ENCODE measurements around the gene HAS3.
A peak's percentile ranks its signal among the peaks of the same experiment; 100 is the strongest.
"Not testable (repeated sequence)": the region's sequence is repeated elsewhere in the genome, so short reads cannot be mapped to it uniquely, and the experiment has no call there.

Gene HAS3, protein sequence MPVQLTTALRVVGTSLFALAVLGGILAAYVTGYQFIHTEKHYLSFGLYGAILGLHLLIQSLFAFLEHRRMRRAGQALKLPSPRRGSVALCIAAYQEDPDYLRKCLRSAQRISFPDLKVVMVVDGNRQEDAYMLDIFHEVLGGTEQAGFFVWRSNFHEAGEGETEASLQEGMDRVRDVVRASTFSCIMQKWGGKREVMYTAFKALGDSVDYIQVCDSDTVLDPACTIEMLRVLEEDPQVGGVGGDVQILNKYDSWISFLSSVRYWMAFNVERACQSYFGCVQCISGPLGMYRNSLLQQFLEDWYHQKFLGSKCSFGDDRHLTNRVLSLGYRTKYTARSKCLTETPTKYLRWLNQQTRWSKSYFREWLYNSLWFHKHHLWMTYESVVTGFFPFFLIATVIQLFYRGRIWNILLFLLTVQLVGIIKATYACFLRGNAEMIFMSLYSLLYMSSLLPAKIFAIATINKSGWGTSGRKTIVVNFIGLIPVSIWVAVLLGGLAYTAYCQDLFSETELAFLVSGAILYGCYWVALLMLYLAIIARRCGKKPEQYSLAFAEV

DNA sequence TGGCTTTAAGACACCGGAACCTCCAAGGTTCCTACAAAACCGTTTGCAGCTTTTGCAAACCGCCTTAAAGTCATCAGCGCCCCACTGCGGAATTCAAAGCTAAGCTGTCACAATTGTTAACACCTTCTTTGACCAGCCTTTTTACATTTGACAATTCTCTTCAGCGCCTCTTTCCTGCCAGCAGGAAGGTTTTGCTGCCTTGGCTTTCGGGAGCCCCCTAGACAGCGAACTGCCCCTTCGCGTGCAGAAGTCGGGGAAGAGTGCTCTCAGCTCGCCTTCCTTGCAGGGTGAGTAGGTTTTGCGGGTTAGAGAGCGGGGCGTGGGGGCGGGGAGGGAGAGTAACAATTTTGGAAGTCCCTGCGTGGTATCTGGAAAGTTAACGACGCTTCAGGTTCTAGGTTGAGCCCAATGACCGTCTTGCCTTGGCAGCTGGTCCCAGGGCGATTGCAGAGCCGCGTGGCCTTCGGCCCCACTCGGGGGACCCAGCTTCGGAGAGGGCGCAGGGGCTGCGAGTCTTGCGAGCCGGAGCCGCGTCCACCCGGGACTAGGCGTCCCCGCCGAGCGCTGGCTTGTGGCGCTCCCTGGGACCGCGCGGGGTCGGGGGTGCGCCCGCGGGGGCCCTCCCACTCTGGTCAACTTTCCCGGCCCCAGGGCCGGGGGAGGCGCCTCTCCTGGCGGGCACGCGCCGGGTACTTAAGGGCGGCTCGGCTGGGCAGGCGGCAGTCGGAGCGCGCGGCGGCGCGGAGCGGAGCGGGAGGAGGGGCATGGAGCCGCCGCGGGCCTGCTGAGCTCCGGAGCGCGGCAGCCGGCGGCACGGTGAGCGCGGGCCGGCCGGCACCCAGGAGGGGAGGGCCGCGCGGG is at the start of gene HAS3:
HAS3 (plus strand) TSS at position 153 of the 861 bp plus-strand sequence. CDS start 3,743 bp downstream, outside the sequence.
- DNase-seq (ENCODE audit: low read depth, low spot score) = peak; percentile 86

DNA sequence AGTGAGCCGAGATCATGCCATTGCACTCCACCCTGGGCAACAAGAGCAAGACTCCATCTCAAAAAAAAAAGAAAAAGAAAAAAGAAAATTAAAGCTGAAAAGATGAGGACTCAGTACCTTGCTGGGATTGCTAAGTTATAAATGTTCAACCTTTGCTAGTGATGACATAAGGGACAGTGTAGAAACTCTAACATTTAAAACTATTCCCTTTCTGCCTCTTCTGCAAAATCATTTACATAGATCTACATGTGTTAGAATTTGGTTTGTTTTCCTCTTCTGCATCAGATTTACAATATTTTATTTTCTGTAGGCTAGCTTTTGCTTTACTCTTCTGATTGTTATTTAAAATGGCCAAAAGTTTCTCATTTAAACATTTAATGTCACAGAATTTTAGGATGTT is 49.5 kb upstream of the HAS3 start:
- no peak for DNase-seq (ENCODE audit: low read depth, low spot score)

DNA sequence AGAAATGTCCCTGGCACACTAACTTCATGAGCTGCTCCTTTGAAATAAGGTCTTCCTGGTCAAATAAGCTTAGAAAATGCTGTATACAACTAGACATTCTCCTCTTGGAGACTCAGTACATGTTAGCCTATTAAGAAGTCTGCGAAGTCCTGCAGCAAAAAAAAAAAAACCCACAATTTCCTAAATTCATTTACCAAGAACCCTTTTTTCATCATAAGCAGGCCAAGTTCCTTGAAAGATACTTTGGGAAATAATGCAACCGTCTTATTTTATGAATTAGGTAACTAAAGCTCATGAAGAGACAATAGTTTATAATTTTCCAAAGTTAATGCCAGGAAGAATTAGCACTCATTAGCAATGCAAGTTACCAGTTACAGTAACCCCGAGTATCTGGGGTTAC is 49.0 kb upstream of the HAS3 start:
- DNase-seq (ENCODE audit: low read depth, low spot score) = no peak

DNA sequence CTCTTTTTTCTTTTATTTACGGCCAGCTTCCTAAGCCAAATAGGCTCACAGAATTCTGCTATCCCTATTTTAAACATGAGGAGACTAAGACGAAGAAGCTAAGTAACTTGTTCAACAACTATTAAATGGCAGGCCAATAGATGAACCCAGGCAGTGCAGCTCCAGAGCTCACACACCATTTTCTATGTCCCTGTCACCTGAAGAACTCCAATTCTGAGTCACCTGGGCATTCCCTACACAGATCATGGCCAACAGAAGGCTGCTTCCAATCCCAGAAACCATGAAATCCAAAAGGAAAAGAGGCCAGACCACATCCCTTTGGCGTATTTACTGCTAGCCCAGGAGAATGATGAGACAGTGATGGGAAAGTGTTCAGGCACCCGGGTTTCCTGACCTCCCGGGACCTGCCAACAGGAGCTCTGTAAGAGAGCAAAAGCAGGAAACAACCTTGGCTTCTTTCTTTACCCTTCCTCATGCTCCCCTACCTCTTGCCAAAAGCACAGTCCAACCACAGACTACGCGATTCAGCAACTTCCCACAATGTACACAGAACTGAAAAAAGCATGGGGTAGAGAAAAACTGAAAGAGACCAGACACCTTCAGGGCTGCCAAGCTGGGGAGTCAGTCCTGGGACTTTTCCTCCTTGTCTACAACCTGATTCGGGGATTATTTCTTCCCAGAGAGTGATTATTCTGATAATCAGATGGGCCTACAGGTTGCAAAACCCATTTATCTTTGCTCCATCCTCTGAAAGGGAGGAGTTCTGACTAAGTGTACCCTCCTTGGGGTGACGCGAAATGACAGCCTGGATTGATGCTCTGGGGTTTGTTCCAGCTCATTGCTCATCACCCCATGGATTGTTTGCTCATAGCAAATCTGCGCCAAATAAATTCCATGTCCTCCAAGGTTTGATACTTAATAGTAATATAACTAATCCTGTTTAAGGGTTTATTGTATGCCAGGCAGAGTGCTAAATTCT is 47.8 kb upstream of the HAS3 start:
- DNase-seq (ENCODE audit: low read depth, low spot score) = peak; percentile 82

DNA sequence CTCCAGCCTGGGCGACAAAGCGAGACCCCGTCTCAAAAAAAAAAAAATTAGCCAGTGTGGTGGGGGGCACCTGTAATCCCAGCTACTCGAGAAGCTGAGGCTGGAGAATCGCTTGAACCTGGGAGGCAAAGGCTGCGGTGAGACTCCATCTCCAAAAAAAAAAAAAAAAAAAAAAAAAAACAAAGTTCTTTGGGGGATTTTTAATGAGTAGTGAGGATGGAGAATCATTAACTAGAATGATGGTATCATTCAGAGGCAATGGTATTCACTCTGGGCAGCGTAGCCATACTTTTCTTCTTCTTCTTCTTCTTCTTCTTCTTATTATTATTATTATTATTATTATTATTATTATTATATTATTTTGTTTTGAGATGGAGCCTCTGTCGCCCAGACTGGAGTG is 42.0 kb upstream of the HAS3 start:
- not testable (repeated sequence) for DNase-seq (ENCODE audit: low read depth, low spot score)

DNA sequence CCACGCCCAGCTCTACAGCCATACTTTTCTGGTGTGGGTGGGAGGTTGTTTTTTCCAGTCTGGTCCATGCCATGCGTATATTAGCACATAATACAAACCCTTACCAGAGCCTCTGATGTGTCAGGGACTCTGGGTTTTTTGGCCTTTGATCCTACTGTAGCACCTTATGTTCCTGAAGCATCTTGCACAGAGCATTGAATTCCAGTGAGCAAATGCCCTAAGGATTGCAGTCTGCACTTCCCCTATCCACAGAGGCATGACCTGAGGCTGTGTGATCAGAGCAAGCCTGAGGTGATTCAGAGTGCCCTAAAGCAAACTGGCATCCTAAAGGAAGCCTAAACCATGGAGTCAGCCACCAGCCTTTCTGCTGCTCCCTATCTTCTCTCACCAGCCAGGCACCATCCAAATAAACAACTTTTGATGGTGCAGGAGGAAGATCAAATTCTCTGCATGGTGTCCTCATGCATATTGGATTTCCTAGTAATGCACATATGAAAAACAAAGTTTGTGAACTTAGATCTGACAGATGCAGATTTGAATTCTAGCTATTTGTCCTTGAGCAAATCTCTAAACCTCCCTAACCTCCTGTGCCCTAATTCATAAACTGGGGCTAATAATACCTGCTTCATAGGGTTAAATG is 41.2 kb upstream of the HAS3 start:
- DNase-seq (ENCODE audit: low read depth, low spot score) = no peak

DNA sequence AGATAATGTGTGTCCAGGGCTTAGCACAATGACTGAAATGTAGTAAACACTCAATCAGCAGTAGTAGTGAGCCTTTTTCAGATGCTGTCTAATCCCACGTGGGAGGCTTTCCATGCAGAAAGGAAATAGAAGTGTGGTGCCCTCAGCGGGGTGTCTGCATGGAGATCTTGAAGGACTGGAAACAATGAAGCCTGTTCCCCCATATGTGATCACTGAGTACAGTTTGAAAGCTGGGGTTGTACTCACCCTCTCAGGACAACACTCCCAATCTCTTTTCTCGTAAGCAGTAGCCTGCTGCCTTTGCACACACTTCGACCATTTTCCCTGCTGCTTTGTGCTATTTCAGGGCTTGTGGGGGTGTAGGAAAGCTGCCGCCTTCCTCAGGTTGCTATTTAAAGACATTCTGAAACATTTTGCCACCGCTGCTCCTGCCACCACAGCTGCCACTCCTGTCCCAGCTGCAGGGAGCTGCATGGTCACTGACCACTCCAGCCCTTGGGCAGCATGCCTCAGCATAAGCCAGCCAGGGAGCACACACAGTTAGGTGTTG is 40.6 kb upstream of the HAS3 start:
- DNase-seq (ENCODE audit: low read depth, low spot score) = no peak

DNA sequence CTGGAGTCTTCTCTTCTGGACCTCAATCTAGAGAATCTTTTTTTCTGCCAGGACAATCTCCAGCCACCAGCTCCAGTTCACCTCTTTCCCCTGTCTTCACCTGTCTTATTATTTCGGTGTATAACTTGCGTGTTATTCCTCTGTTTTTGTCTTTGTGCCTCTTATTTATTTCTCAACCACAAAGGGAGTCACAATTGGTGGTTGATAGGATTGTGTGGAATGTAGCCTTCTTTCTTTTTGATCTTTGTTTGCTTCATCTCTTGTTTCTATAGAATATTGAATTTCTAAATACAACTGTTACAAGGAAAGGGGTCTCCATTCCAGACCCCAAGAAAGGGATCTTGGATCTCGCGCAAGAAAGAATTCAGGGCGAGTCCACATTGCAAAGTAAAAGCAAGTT is 35.9 kb upstream of the HAS3 start:
- peak; percentile 44 for DNase-seq (ENCODE audit: low read depth, low spot score)

DNA sequence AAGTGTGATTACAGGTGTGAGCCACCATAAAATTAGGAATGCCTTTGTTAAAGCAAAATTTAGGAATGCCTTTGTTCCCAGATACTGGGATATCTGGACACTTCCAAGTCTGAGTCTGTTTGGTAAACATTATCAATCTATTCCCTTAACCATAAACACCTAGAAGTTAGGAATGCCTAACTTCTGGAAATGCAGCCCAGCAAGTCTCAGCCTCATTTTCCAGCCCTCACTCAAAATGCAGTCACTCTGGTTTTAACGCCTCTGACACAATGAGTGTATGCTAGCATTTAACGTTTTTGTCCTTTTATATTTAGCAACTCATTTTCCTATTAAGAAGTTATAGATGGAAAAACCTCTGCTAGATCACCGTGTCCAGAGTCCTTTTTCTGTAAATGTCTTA is 34.4 kb upstream of the HAS3 start:
- DNase-seq (ENCODE audit: low read depth, low spot score) = no peak

DNA sequence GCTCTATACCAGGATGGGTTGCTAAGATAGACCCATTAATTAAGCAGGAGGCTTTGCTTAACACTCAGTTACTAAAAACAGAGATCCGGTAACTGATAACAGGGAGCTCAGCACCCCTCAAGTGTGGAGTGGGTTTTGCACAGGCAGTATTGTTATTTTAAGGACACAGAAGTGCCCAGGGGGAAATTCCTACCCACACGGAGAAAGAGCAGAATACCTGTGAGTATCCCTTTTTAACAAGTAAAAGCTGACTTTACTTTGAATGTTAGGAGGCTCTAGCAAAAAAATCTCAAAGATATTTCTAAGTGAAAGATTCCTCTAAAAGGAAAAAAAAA is 32.8 kb upstream of the HAS3 start:
- no peak for DNase-seq (ENCODE audit: low read depth, low spot score)

DNA sequence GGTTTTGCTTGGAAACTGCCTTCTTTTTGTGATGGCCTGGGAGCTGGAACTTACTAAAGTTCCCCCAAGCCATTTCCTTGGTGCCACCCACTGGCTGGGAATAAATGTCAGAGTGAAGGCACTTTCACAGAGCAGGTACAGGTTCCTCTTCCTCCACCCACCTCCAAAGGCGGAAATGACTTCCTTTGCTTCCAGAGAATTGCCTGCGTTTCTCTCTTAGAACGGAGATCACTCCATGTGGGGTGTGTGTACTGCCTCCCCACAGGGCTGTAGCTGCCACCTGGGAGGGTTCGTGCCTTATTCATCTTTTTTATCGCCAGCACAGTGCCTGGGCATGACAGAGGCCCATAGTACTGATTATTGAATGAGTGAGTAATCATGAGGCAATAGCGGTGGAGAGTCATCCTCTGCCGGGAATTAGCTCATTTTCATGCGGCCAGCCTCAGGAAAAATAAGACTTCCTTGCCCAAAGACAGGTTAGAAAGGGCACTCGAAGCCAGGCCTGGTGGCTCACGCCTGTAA is 32.2 kb upstream of the HAS3 start:
- DNase-seq (ENCODE audit: low read depth, low spot score) = peak; percentile 83

DNA sequence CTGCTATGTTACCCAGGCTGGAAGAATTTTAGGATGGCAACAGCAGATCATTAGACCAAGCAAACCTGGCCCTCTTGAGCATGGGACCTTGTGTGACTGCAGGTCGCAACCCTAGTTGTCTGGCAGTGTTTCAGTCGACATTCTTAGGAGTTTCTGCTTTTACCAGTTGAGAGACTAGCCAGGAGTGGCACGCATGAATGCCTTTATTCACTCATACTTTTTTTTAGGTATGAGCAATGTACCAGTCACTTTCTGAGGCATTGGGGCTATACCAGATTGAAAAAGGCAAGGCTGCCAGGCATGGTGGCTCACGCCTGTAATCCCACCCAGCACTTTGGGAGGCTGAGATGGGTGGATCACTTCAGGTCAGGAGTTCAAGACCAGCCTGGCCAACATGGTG is 28.2 kb upstream of the HAS3 start:
- peak; percentile 89 for DNase-seq (ENCODE audit: low read depth, low spot score)

DNA sequence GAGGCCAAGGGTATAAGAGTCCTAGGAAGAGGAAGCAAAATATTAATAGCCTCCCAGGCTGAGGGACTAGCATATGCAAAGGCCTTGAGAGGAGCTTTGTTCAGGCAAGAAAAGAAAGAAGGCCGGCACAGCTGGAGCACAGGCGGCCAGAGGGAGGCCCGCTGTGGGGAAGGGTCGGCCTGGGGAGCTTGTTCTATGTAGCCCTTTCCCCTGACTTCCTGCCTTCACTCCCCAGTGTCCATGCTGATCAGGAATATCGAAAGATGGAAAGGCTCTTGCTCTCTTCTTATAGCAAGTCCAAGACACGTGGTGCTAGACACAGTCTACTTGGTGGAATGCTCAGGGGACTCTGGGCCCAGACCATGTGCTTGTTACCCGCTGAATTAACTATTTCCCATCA is 27.4 kb upstream of the HAS3 start:
- DNase-seq (ENCODE audit: low read depth, low spot score) = no peak

DNA sequence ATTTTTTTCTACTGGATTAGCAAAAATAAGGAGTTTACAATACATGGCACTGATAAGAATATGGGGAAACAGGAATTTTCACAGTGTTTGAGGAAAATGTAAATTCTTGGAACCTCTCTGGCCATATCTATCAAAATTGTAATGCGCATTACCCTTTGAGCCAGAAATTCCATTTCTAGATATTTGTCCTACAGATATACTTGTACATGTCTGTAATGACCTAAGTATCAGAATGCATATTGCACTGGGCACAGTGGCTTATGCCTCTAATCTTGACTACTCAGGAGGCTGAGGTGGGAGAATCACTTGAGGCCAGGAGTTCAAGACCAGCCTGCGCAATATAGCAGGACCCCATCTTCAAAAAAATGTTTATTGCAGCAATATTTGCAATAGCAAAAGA is 25.8 kb upstream of the HAS3 start:
- no peak for DNase-seq (ENCODE audit: low read depth, low spot score)

DNA sequence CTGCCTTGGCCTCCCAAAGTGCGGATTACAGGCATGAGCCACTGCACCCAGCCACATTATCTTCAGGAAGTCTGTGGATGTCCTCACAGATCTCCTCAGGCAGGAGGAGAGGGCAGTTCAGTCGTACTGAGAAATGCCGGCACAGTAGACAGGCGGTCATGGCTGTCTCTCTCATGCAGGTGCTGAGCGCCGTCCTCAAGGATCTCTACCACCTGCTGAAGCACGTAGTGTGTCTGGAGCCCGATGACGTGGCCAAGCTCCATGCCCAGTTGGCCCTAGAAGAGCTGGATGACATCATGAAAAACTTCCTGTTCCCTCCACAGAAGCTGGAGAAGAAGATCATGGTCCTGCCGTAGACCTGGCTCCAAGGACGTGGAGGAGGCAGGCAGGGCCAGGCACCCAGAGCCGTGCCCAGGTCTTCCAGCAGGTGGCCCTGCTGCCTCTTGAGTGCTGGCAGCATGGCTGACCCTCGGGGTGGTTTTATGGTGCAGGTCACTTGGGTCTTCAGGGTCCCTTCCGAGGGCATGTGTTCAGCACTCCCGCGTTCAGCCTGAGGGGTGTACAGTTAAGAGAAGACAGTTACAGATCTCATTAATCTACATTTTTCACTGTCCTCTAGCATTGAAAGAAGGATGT is 22.0 kb upstream of the HAS3 start:
- DNase-seq (ENCODE audit: low read depth, low spot score) = no peak

DNA sequence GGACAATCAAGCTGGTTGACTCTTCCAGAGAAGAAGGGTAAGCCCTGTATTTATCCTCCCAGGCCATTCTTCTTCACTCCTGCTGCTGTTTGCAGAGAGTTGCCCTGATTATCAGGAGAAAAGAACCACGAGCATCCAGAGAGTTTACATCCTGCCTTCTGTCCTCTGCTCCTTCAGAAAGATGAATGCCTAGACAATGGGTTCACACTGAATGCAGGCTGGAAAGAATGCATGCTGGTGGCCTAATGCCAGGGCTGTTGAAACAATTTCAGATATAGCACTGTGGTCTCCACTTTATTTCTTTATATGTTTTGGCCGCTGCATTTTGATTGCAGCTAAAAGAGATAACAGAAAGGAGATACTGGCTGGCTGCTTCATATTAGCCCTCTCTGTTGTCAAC is 21.2 kb upstream of the HAS3 start:
- peak; percentile 70 for DNase-seq (ENCODE audit: low read depth, low spot score)

DNA sequence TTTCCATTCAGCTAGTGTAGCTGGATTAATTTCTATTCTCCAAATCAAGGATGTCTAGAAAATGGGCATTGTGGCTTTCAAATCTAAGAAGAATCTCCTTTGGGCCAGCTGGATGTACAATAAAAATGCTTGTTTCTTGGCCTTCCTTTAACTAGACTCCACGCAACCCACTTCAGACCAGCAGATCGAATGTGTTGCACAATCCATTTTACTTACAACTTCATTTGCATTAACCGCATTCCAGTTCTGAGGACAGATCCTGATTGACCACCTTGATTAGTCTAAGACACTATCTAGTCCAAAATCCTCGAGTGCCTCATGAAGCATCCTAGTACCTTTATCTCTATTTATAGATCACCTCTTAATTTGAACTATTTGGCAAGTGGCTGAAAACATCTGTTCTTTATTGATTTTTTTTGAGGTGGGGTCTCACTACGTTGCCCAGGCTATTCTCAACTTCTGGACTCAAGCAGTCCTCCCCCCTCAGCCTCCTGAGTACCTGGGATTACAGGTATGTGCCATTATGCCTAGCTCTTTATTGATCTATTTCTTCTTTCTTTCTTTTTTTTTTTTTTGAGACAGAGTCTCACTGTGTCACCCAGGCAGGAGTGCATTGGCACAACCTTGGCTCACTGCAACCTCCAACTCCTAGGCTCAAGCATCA is 20.3 kb upstream of the HAS3 start:
- no peak for DNase-seq (ENCODE audit: low read depth, low spot score)

DNA sequence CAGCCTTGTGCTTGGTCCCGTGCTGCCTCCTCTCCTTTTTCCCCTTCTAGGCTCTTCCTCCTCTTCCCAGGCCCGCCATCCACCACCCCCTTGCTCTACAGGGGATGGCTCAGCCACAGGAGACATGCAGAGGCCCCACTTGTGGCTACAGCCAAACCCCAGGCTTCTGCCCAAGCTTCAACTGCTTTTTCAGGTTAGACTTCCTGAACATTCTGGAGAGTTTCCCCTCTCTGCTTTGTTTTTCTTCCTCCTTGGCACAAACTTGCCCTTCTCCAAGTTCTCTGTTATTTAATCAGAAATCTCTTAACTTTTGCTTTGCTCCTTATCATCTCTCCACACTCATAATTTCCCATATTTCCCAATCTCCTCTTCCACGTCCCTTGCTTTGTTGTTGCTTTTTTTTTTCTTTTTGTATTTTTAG is 18.3 kb upstream of the HAS3 start:
- no peak for DNase-seq (ENCODE audit: low read depth, low spot score)

DNA sequence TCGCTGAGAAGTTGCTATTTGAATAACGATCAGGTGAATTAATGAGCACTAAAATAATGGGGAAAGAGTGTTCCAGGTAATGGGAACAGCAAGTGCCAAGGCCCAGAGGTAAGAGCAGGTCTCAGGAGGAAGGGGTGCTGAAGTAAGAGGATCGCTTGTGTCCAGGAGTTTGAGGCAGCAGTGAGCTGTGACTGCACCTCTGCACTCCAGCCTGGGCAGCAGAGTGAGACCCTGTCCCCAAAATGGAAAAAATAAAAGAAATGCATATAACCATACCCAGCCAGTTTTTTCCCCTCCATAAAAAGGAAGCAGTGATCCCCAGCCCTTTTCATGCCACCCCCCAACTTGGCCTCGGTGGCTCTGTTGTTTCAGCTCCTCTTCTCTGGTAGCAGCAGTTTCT is 16.8 kb upstream of the HAS3 start:
- DNase-seq (ENCODE audit: low read depth, low spot score) = no peak

Measured in astrocyte of the hippocampus (primary cell).